DOHH2 (cell line): ENCODE measurements around the gene DNAJC27.

ENCODE experiments used
- EZH2phosphoT487 ChIP-seq: fragments of 200-600 bp; sonication (generic); IDR thresholded peaks from 2 replicates; pipeline ENCODE4 v1.6.1; 2017; ENCODE audit warnings: borderline replicate concordance, mild to moderate bottlenecking, antibody characterized with exemption, low read length, moderate library complexity, mixed read lengths
- TF ChIP-seq, protein P1 (sequence below): fragments of 200-600 bp; sonication (generic); IDR thresholded peaks from one replicate; pipeline ENCODE4 v1.5.1; 2014; ENCODE audit warnings: antibody characterized with exemption, mild to moderate bottlenecking, low read depth, low read length; ENCODE audit not compliant: poor library complexity, severe bottlenecking

DNA sequence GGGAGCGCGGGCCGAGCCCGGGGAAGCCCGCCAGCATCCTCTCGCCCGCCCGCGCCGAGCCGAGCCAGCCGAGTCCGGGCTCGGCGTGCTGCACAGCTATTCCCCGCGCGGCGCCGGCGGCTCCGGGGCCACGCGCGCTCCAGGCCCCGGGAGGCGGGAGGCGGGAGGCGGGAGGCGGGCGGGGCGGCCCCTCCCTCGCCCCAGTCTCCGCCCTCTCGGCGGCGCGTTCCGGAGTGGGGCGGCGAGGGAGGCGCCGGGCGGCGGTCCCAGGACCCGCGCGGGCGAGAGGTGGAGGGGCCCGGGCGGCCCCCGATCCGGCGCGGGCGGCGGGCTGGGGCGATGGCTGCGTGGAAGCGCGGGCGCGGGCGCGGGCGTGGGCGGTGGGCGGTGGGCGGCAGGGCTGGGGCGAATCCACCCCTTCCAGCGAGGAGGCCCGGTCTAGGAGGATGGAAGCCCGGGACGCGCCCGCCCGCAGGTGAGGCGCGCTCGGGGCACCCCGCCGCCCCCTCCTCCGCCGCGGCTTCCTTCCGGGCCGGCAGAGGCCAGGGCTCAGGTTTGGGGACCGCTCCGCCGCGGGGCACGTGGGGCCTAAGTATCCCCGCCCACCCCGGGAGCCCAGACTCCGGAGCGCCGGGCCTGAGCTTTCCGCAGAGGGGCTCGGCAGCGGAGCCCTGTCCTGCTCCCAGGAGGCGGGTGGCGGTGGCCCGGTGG is 51.5 kb downstream of the DNAJC27 start, which contains the start of gene ADCY3:
- TF ChIP-seq, protein P1, sequence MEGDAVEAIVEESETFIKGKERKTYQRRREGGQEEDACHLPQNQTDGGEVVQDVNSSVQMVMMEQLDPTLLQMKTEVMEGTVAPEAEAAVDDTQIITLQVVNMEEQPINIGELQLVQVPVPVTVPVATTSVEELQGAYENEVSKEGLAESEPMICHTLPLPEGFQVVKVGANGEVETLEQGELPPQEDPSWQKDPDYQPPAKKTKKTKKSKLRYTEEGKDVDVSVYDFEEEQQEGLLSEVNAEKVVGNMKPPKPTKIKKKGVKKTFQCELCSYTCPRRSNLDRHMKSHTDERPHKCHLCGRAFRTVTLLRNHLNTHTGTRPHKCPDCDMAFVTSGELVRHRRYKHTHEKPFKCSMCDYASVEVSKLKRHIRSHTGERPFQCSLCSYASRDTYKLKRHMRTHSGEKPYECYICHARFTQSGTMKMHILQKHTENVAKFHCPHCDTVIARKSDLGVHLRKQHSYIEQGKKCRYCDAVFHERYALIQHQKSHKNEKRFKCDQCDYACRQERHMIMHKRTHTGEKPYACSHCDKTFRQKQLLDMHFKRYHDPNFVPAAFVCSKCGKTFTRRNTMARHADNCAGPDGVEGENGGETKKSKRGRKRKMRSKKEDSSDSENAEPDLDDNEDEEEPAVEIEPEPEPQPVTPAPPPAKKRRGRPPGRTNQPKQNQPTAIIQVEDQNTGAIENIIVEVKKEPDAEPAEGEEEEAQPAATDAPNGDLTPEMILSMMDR: no peak
- TF ChIP-seq EZH2phosphoT487: no peak
